ENCODE data around the gene INO80D. TPM values are rescaled to one million over a fixed set of nuclear protein-coding genes. Genes with fewer than 3 reads are reported as not detected.

INO80D gene
- total RNA-seq, 6 experiments from 2014 or later: 11.3 to 13.1 (median 12.0) TPM

DNA sequence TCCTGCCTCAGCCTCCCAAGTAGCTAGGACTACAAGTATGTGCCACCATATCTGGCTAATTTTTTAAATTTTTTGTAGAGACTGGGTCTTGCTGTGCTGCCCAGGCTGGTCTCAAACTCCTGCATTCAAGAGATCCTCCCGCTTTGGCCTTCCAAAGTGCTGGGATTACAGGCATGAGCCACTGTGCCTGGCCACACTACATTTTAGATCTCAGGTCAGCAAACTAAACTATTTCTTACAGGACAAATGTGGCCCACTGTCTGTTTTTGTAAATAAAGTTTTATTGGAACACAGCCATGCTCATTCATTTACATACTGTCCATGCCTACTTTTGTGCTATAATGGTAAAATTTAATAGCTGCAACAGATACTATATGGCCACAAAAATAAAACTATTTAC, 17.8 kb downstream of the INO80D start:
- Mint-ChIP-seq H3K4me1 (ENCODE audit: low read depth) (no peaks in the 10 kb centered on the region), H3K36me3 (ENCODE audit: low read depth) (peaks cover 8% of the 10 kb centered on the region), H3K27ac (no peak overlapping the region), H3K4me3 (no peak overlapping the region), H3K27me3 (ENCODE audit: insufficient read depth) (no peaks in the 10 kb centered on the region), H3K9me3 (no peaks in the 10 kb centered on the region)
- DNase-seq: no peak
- TF ChIP-seq, protein P1, sequence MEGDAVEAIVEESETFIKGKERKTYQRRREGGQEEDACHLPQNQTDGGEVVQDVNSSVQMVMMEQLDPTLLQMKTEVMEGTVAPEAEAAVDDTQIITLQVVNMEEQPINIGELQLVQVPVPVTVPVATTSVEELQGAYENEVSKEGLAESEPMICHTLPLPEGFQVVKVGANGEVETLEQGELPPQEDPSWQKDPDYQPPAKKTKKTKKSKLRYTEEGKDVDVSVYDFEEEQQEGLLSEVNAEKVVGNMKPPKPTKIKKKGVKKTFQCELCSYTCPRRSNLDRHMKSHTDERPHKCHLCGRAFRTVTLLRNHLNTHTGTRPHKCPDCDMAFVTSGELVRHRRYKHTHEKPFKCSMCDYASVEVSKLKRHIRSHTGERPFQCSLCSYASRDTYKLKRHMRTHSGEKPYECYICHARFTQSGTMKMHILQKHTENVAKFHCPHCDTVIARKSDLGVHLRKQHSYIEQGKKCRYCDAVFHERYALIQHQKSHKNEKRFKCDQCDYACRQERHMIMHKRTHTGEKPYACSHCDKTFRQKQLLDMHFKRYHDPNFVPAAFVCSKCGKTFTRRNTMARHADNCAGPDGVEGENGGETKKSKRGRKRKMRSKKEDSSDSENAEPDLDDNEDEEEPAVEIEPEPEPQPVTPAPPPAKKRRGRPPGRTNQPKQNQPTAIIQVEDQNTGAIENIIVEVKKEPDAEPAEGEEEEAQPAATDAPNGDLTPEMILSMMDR (IDR thresholded peaks at IDR 0.05): no peak

DNA sequence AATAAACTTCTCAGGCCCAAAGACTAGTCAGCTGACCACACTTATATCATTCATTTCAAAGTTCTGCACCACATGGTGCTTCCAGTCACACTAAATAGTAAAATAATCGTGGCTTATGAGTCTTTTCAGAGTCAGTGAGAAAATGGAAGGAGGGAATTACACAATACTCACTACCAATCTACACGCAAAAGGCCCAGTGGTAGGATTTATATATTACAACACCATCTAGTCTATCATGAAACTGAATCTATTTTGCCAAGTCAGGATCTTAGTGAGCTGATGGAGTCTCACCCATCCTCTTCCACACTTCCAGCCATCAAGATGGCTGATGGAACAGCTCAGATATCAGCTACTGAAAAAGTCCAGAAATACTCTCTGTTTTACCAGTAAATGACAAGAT, 21.9 kb downstream of the INO80D start:
- peaks cover 3% of the 10 kb centered on the region; the same call in 1 of the 2 replicates for H3K27me3 Mint-ChIP-seq (ENCODE audit: insufficient read depth)
- H3K4me3 Mint-ChIP-seq: no peak overlapping the region
- peaks cover 14% of the 10 kb centered on the region for H3K36me3 Mint-ChIP-seq (ENCODE audit: low read depth)
- TF ChIP-seq, protein P1 (IDR thresholded peaks at IDR 0.05): no peak
- H3K4me1 Mint-ChIP-seq (ENCODE audit: low read depth): no peaks in the 10 kb centered on the region
- no peak overlapping the region for H3K27ac Mint-ChIP-seq
- H3K9me3 Mint-ChIP-seq: no peaks in the 10 kb centered on the region
- no peak for DNase-seq

DNA sequence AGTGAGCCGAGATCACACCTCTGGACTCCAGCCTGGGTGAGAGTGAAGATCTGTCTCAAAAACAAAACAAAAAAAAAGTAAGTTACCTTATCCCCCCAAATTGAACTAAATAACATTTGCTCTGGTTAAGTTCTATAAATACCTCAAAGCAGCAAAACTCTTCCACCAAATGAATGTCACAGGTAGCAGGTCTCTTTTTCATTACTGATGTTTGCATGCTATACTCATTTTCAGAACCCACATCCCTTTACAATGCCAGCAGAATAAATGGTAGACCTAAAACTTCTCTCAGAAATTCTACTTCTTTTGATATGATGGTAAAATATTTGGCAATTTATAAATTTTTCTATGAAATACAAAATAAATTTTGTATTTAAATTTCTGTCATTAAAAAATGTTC, 22.3 kb downstream of the INO80D start:
- Mint-ChIP-seq H3K4me1 (ENCODE audit: low read depth) (no peaks in the 10 kb centered on the region), H3K4me3 (no peak overlapping the region), H3K9me3 (no peaks in the 10 kb centered on the region), H3K27ac (no peak overlapping the region), H3K27me3 (ENCODE audit: insufficient read depth) (peaks cover 3% of the 10 kb centered on the region; the same call in 1 of the 2 replicates), H3K36me3 (ENCODE audit: low read depth) (peaks cover 14% of the 10 kb centered on the region)
- TF ChIP-seq, protein P1 (IDR thresholded peaks at IDR 0.05): no peak
- no peak for DNase-seq

DNA sequence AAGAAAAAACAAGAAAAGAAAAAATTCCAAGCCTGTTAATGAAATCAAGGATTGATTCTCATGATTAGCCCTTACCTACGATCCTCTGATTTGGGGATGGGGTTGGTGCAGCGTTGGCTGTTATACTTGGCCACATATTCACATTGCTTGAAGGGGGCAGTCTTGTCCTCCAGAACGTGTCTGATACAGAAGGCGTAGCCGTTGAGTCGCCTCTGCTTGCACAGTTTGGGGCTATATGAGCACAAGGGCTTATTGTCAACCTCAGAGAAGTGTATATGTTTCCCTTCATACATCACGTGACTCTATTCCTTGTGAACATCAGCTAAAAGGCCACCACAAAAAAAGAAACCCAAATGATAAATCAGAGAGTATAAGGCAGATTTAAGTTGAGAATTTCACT, 23.2 kb downstream of the INO80D start:
- no peaks in the 10 kb centered on the region for H3K9me3 Mint-ChIP-seq
- no peak overlapping the region for H3K27ac Mint-ChIP-seq
- peaks cover 14% of the 10 kb centered on the region for H3K36me3 Mint-ChIP-seq (ENCODE audit: low read depth)
- TF ChIP-seq, protein P1 (IDR thresholded peaks at IDR 0.05): no peak
- peaks cover 3% of the 10 kb centered on the region; the same call in 1 of the 2 replicates for H3K27me3 Mint-ChIP-seq (ENCODE audit: insufficient read depth)
- DNase-seq: no peak
- no peaks in the 10 kb centered on the region for H3K4me1 Mint-ChIP-seq (ENCODE audit: low read depth)
- no peak overlapping the region for H3K4me3 Mint-ChIP-seq

DNA sequence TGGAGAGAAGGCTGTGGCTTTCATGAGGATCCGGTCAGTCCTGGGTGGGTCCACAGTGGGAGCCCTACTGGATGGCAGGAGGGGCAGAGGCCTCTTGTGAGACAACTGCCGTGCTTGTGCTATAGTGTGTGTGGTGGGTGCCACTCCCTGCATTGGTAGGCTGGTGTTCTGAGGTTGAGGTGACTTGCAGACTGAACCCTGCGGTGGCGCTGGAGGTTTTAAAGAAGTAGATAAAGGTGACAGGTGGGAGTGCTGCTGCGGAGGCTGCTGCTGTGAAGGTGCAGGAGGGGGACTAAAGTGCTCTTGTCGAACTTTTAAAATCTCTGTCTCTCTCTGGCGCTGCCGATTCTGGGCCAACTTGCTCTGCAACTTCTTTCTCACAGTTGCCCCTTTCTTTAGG, 29.7 kb downstream of the INO80D start:
- Mint-ChIP-seq H3K4me1 (ENCODE audit: low read depth) (peaks cover 6% of the 10 kb centered on the region), H3K27me3 (ENCODE audit: insufficient read depth) (peaks cover 3% of the 10 kb centered on the region; the same call in 1 of the 2 replicates), H3K4me3 (no peak overlapping the region), H3K36me3 (ENCODE audit: low read depth) (peaks cover 19% of the 10 kb centered on the region), H3K9me3 (no peaks in the 10 kb centered on the region), H3K27ac (no peak overlapping the region)
- DNase-seq: no peak
- TF ChIP-seq, protein P1 (IDR thresholded peaks at IDR 0.05): no peak

DNA sequence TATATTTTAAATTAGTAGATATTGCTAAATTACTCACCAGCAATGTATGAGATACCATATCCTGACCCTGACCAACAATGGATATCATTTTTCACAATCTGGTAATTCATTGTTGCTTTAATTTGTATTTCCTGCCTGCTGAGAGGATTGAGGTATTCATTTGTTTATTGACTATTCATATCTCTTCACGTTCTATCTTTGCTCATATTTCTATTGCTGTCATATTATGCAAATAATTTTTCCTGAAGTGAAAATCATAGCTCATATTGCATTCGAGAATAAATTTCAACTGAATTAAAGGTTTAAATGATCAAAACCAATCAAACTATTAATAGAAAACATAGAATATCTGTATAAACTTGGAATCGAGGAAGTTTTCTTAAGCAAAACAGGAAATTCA, 31.0 kb downstream of the INO80D start:
- Mint-ChIP-seq H3K4me3 (no peak overlapping the region), H3K27me3 (ENCODE audit: insufficient read depth) (no peaks in the 10 kb centered on the region; the same call in 1 of the 2 replicates), H3K27ac (no peak overlapping the region), H3K9me3 (no peaks in the 10 kb centered on the region), H3K36me3 (ENCODE audit: low read depth) (peaks cover 25% of the 10 kb centered on the region), H3K4me1 (ENCODE audit: low read depth) (peaks cover 6% of the 10 kb centered on the region)
- TF ChIP-seq, protein P1 (IDR thresholded peaks at IDR 0.05): no peak
- no peak for DNase-seq
